Kidney (tissue), 14 donors: ENCODE data around the gene PCBP4. TPM values are rescaled to one million over a fixed set of nuclear protein-coding genes. Genes with fewer than 3 reads are reported as not detected.

ENCODE experiments used
- DNase-seq, 5 donors: peaks; one replicate each; pipeline ENCODE4 v3.0.0-alpha.2; 2013 to 2020
- FAIRE-seq: peaks from 2 replicates; lab custom pipeline; 2012; peaks lifted over from hg19 to GRCh38; lab: Jason Lieb, UNC
- H3K27ac ChIP-seq, 2 donors: one replicate each; pipeline ENCODE4 v1.7.0; 2013; ENCODE audit warnings: low read depth in 2 of 2, low read length in 2 of 2, inconsistent platforms in 1 of 2
- H3K27me3 ChIP-seq: one replicate; pipeline ENCODE4 v1.7.1; 2013; ENCODE audit warnings: low read length, inconsistent platforms; ENCODE audit not compliant: control insufficient read depth, insufficient read depth
- H3K36me3 ChIP-seq, 3 donors: one replicate each; pipeline versions ENCODE4 v1.7.0 to v1.7.1; 2013; ENCODE audit warnings: low read length in 3 of 3, control low read depth in 1 of 3, inconsistent platforms in 1 of 3; ENCODE audit not compliant: insufficient read depth in 3 of 3, control insufficient read depth in 2 of 3
- H3K4me1 ChIP-seq, 3 donors: one replicate each; pipeline versions ENCODE4 v1.7.0 to v1.7.1; 2013; ENCODE audit warnings: low read length in 3 of 3, inconsistent platforms in 1 of 3, low read depth in 1 of 3; ENCODE audit not compliant: control insufficient read depth in 2 of 3, insufficient read depth in 2 of 3
- H3K4me3 ChIP-seq, 3 donors: one replicate each; pipeline versions ENCODE4 v1.7.0 to v1.8.1; 2013; ENCODE audit warnings: low read length in 3 of 3, control low read depth in 1 of 3, inconsistent platforms in 1 of 3
- H3K9ac ChIP-seq, 3 donors: one replicate each; pipeline versions ENCODE4 v1.7.0 to v1.7.1; 2013; ENCODE audit warnings: low read length in 3 of 3, control low read depth in 1 of 3, inconsistent platforms in 1 of 3
- H3K9me3 ChIP-seq, 3 donors: one replicate each; pipeline versions ENCODE4 v1.7.0 to v1.7.1; 2013; ENCODE audit warnings: low read length in 3 of 3, control low read depth in 1 of 3, inconsistent platforms in 1 of 3; ENCODE audit not compliant: control insufficient read depth in 2 of 3, insufficient read depth in 1 of 3
- intact Hi-C: fragments of 100-400 bp; cut with DNase I; formaldehyde crosslinking; loops from one replicate; pipeline ENCODE4 v1.11.1; 2022
- polyA plus RNA-seq: library from polyadenylated mRNA; stranded (reverse); fragments of 350-450 nt; fragmentation: Illumina TruSeq; extraction: RNeasy Lipid Tissue Mini Kit (QIAGEN cat#74804); gene quantifications from one replicate; pipeline ENCODE4 v1.2.3, GENCODE V29; 2014; ENCODE audit warnings: low read depth, low replicate concordance; ENCODE audit not compliant: insufficient read depth
- total RNA-seq: library from RNA; stranded (reverse); fragmentation: NEBNext Ultra II Directional; extraction: Animal tissue kit (Norgen Biotek cat#: 25700); gene quantifications from one replicate; pipeline ENCODE4 v1.2.1, GENCODE V29; 2021
- TF ChIP-seq, protein P1 (sequence below): IDR thresholded peaks from 3 replicates; pipeline ENCODE4 v1.5.1; 2012; ENCODE audit warnings: mild to moderate bottlenecking, moderate library complexity, borderline replicate concordance; ENCODE audit not compliant: insufficient read depth; ENCODE audit errors: extremely low read depth
- donor health status: control.
- donor health status: control.
- donor health status: control.
- donor health status: control.
- donor health status: control.
- donor health status: DM: yes; HTN: yes; CAD: no.
- donor health status: Normal renal cell carcinoma (clear cell type).

The PCBP4 gene
- total and polyA plus RNA-seq, 2 donors from 2014 or later = 31.7 to 34.0 TPM

- FAIRE-seq (no peak), DNase-seq (no peak)
- no peaks in the 10 kb centered on the region for H3K9me3 ChIP-seq
- no peak overlapping the region for H3K4me3 ChIP-seq
- H3K27me3 ChIP-seq = no peaks in the 10 kb centered on the region
- no peak overlapping the region for H3K9ac ChIP-seq
- TF ChIP-seq, protein P1, sequence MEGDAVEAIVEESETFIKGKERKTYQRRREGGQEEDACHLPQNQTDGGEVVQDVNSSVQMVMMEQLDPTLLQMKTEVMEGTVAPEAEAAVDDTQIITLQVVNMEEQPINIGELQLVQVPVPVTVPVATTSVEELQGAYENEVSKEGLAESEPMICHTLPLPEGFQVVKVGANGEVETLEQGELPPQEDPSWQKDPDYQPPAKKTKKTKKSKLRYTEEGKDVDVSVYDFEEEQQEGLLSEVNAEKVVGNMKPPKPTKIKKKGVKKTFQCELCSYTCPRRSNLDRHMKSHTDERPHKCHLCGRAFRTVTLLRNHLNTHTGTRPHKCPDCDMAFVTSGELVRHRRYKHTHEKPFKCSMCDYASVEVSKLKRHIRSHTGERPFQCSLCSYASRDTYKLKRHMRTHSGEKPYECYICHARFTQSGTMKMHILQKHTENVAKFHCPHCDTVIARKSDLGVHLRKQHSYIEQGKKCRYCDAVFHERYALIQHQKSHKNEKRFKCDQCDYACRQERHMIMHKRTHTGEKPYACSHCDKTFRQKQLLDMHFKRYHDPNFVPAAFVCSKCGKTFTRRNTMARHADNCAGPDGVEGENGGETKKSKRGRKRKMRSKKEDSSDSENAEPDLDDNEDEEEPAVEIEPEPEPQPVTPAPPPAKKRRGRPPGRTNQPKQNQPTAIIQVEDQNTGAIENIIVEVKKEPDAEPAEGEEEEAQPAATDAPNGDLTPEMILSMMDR = no peak
- peaks cover 0 to 9% (median 0%) of the 10 kb centered on the region in 3 donors for H3K4me1 ChIP-seq
- no peak overlapping the region for H3K27ac ChIP-seq
- no peaks in the 10 kb centered on the region for H3K36me3 ChIP-seq
- intact Hi-C loops = no loop called here
Observed at GRCh38 chr3:51960386-51960785, 6.9 kb downstream of the PCBP4 start.

DNA sequence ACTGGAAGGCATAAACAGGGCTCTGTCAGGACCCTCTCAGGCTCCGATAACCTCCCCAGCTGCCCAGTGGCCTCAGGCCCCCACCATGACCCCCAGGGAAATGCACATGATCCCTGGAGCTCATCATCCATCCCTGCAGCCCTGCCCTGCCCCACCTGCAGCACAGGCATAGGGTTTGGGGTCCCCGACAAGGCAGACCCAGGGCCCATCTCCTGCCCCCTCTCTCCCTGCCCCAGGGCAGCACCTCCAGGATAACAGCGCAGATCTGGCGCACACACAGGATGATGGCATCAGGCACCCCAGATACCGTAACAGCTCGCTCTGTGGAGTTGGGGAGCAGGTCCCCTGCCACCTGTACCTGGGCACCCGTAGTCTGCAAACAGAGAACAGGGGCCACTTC lies 7.6 kb downstream of the PCBP4 start:
- H3K9ac ChIP-seq = no peak overlapping the region
- H3K4me1 ChIP-seq = peaks cover 0 to 12% (median 0%) of the 10 kb centered on the region in 3 donors
- no peaks in the 10 kb centered on the region for H3K9me3 ChIP-seq
- no peak for DNase-seq
- no peaks in the 10 kb centered on the region for H3K27me3 ChIP-seq
- H3K36me3 ChIP-seq = no peaks in the 10 kb centered on the region
- intact Hi-C loops = no loop called here
- no peak overlapping the region for H3K27ac ChIP-seq
- TF ChIP-seq, protein P1 = no peak
- H3K4me3 ChIP-seq = no peak overlapping the region
- FAIRE-seq = no peak

DNA sequence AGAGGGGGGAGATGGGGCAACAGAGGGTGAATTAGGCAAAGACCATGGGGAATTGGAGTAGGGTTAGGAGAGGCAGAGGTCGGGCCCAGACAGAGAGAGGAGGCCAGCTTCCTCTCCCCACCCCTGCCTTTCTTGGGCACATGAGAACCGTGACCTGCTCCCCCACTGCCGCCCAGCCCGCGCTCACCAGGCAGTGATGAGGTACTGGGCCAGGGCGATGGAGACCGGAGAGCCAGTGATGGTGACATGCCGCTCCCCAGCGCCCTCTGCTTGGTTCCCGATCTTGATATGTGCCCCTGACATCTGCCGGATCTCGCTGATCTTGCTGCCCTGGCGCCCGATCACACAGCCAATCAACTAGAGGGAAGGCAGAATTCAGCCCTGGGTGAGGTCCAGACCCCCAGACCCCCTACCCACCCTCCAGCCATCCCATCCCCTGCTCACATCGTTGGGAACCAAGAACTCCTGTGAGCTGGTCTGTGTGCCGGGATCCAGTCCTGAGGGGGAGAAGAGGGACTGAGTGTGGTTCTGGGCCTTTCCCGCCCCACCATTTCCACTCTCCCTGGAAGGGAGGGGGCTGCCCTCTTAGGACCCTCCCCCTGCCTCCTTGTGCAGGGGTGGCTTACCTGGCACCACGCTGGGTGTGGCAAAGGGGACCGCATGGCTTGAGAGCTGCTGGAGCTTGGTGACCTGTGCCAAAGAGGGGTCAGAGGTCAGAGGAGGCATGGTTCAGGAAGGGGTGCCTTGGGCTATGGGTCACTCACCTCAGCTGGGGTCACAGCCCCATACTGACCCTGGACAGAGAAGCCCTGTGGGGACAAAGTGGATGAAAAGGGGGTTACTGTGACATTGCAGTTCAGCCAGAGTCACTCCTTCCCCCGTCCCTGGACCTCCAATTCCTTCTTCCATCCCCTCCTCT lies 8.4 kb downstream of the PCBP4 start:
- DNase-seq (no peak), FAIRE-seq (no peak)
- no peak overlapping the region for H3K27ac ChIP-seq
- peaks cover 0 to 12% (median 0%) of the 10 kb centered on the region in 3 donors for H3K4me1 ChIP-seq
- no peaks in the 10 kb centered on the region for H3K27me3 ChIP-seq
- H3K4me3 ChIP-seq = no peak overlapping the region
- TF ChIP-seq, protein P1 = no peak
- no peaks in the 10 kb centered on the region for H3K36me3 ChIP-seq
- no peak overlapping the region for H3K9ac ChIP-seq
- no peaks in the 10 kb centered on the region for H3K9me3 ChIP-seq
- intact Hi-C loops = no loop called here
